Endothelial cell (in vitro differentiated cells): ENCODE results near the gene C4orf54. TPM values are rescaled to one million over a fixed set of nuclear protein-coding genes. Genes with fewer than 3 reads are reported as not detected.

ENCODE experiments used
- DNase-seq: peaks from one replicate; pipeline ENCODE4 v3.0.0; 2021; ENCODE audit warnings: low spot score
- H3K27ac Mint-ChIP-seq: one replicate; pipeline ENCODE4 v1.8.0; 2021; ENCODE audit warnings: mixed read lengths, inconsistent platforms; ENCODE audit not compliant: unreplicated experiment
- H3K27me3 Mint-ChIP-seq: one replicate; pipeline ENCODE4 v1.8.0; 2021; ENCODE audit warnings: mild to moderate bottlenecking, moderate library complexity, mixed read lengths, inconsistent platforms; ENCODE audit not compliant: unreplicated experiment
- H3K36me3 Mint-ChIP-seq: one replicate; pipeline ENCODE4 v1.8.0; 2021; ENCODE audit warnings: mild to moderate bottlenecking, low read depth, mixed read lengths, inconsistent platforms; ENCODE audit not compliant: unreplicated experiment
- H3K4me1 Mint-ChIP-seq: one replicate; pipeline ENCODE4 v1.8.0; 2021; ENCODE audit warnings: mild to moderate bottlenecking, mixed read lengths, inconsistent platforms; ENCODE audit not compliant: unreplicated experiment
- H3K4me3 Mint-ChIP-seq: one replicate; pipeline ENCODE4 v1.8.0; 2021; ENCODE audit warnings: mild to moderate bottlenecking, mixed read lengths, inconsistent platforms; ENCODE audit not compliant: unreplicated experiment
- H3K9me3 Mint-ChIP-seq: one replicate; pipeline ENCODE4 v1.8.0; 2021; ENCODE audit warnings: mixed read lengths, inconsistent platforms; ENCODE audit not compliant: unreplicated experiment
- CTCF ChIP-seq: fragments of 200-600 bp; sonication (generic); IDR thresholded peaks from one replicate; pipeline ENCODE4 v1.5.0; 2021; ENCODE audit warnings: antibody characterized with exemption; ENCODE audit not compliant: unreplicated experiment
- total RNA-seq: library from RNA; stranded (reverse); fragmentation: NEBNext Ultra II Directional; extraction: Animal tissue kit (Norgen Biotek cat#: 25700); gene quantifications from one replicate; pipeline ENCODE4 v1.2.1, GENCODE V29; 2021; ENCODE audit not compliant: unreplicated experiment

The C4orf54 gene
- total RNA-seq, 1 donor from 2014 or later: not detected

GRCh38 chr4:99665983-99666382 is 8.4 kb upstream of the C4orf54 start:
- Mint-ChIP-seq H3K36me3 (no peaks in the 10 kb centered on the region), H3K9me3 (no peaks in the 10 kb centered on the region), H3K27ac (no peak overlapping the region), H3K27me3 (peaks cover 1% of the 10 kb centered on the region), H3K4me3 (no peak overlapping the region), H3K4me1 (peaks cover 9% of the 10 kb centered on the region)
- no peak for DNase-seq
- TF ChIP-seq CTCF: no peak

- no peak for TF ChIP-seq CTCF
Measured at GRCh38 chr4:99664716-99665115, 7.1 kb upstream of the C4orf54 start.

GRCh38 chr4:99661907-99662306 is 4.3 kb upstream of the C4orf54 start:
- Mint-ChIP-seq H3K36me3 (no peaks in the 10 kb centered on the region), H3K9me3 (no peaks in the 10 kb centered on the region), H3K27me3 (peaks cover 1% of the 10 kb centered on the region), H3K27ac (no peak overlapping the region), H3K4me3 (no peak overlapping the region), H3K4me1 (peaks cover 5% of the 10 kb centered on the region)
- TF ChIP-seq CTCF: no peak
- DNase-seq: no peak

More at GRCh38 chr4:99664716-99665115, 7.1 kb upstream of the C4orf54 start:
- Mint-ChIP-seq H3K27ac (no peak overlapping the region), H3K4me1 (peaks cover 9% of the 10 kb centered on the region), H3K4me3 (no peak overlapping the region), H3K9me3 (no peaks in the 10 kb centered on the region), H3K27me3 (peaks cover 1% of the 10 kb centered on the region), H3K36me3 (no peaks in the 10 kb centered on the region)
- no peak for DNase-seq

- no peak for TF ChIP-seq CTCF
Measured at GRCh38 chr4:99658666-99659065, 1.0 kb upstream of the C4orf54 start.

GRCh38 chr4:99655308-99656081 is 2.1 kb downstream of the C4orf54 start:
- no peaks in the 10 kb centered on the region for H3K36me3 Mint-ChIP-seq
- no peak for TF ChIP-seq CTCF
- H3K4me1 Mint-ChIP-seq: no peaks in the 10 kb centered on the region
- H3K27me3 Mint-ChIP-seq: peaks cover 6% of the 10 kb centered on the region
- H3K4me3 Mint-ChIP-seq: no peak overlapping the region
- H3K27ac Mint-ChIP-seq: no peak overlapping the region
- DNase-seq: no peak
- no peaks in the 10 kb centered on the region for H3K9me3 Mint-ChIP-seq

More at GRCh38 chr4:99658666-99659065, 1.0 kb upstream of the C4orf54 start:
- Mint-ChIP-seq H3K27me3 (peaks cover 8% of the 10 kb centered on the region), H3K36me3 (no peaks in the 10 kb centered on the region), H3K4me3 (no peak overlapping the region), H3K4me1 (peaks cover 5% of the 10 kb centered on the region), H3K9me3 (no peaks in the 10 kb centered on the region), H3K27ac (no peak overlapping the region)
- no peak for DNase-seq
